ENCODE data around the gene LRRC38. TPM values are rescaled to one million over a fixed set of nuclear protein-coding genes. Genes with fewer than 3 reads are reported as not detected.

LRRC38 gene
- total RNA-seq, 6 donors from 2014 or later: 0.11 TPM; not detected in 5

DNA sequence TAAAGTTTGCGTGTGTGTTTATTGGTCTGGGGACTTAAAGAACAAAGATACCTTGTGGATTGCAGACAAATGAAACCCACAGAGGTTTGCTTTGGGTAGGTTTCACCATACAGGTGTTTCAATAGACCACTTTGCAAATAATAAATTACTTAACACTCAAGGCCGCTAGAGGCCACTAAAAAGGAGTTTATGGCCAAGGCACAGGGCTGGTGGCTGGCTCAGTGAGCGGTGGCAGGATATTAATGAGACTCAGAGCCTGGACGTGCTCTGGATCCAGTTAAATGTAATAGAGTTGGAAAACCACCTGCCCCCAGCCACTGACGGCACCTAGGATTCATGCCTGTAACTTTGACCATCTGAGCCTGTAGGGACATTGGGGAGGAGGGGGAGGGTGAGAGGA is 44.5 kb downstream of the LRRC38 start:
- H3K9me3 ChIP-seq: no peaks in the 10 kb centered on the region
- H3K27ac ChIP-seq: no peak overlapping the region
- 31 to 36% methylated on average over 5 of the region's 5 CpGs for WGBS, 2 donors
- H3K4me1 ChIP-seq: no peaks in the 10 kb centered on the region
- TF ChIP-seq, protein P1, sequence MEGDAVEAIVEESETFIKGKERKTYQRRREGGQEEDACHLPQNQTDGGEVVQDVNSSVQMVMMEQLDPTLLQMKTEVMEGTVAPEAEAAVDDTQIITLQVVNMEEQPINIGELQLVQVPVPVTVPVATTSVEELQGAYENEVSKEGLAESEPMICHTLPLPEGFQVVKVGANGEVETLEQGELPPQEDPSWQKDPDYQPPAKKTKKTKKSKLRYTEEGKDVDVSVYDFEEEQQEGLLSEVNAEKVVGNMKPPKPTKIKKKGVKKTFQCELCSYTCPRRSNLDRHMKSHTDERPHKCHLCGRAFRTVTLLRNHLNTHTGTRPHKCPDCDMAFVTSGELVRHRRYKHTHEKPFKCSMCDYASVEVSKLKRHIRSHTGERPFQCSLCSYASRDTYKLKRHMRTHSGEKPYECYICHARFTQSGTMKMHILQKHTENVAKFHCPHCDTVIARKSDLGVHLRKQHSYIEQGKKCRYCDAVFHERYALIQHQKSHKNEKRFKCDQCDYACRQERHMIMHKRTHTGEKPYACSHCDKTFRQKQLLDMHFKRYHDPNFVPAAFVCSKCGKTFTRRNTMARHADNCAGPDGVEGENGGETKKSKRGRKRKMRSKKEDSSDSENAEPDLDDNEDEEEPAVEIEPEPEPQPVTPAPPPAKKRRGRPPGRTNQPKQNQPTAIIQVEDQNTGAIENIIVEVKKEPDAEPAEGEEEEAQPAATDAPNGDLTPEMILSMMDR (IDR thresholded peaks at IDR 0.05): peak in 1 of 6 experiments; percentile 18
- TF ChIP-seq EP300 (IDR thresholded peaks at IDR 0.05): no peak
- no peak for TF ChIP-seq POLR2A (IDR thresholded peaks at IDR 0.05)
- TF ChIP-seq POLR2AphosphoS5 (IDR thresholded peaks at IDR 0.05): no peak
- ATAC-seq (ENCODE audit: low FRiP score in 2 of 2): no peak
- H3K36me3 ChIP-seq: no peaks in the 10 kb centered on the region
- DNase-seq: no peak
- no peaks in the 10 kb centered on the region for H3K27me3 ChIP-seq
- no peak overlapping the region for H3K4me3 ChIP-seq

DNA sequence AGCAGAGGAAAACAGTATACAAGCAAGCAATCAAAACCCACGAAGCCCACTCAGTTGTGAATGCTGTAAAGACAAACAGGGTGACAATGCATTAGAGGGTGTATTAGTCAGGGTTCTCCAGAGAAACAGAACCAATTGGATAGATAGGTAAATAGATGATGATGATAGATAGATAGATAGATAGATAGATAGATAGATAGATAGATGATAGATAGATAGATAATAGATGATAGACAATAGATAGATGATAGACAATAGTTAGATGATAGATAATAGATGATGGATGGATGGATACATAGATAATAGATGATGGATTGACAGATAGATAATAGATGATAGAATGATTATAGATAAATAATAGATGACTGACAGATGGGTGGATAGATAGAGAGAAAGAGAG is 48.3 kb downstream of the LRRC38 start:
- no peaks in the 10 kb centered on the region for H3K36me3 ChIP-seq
- DNase-seq (no peak), ATAC-seq (ENCODE audit: low FRiP score in 2 of 2) (no peak)
- H3K27ac ChIP-seq: no peak overlapping the region
- no peak overlapping the region for H3K4me3 ChIP-seq
- no peaks in the 10 kb centered on the region for H3K9me3 ChIP-seq
- WGBS, 2 donors: 67 to 71% methylated on average over 1 of the region's 1 CpG
- H3K27me3 ChIP-seq: no peaks in the 10 kb centered on the region
- TF ChIP-seq POLR2A (IDR thresholded peaks at IDR 0.05) (no peak), EP300 (IDR thresholded peaks at IDR 0.05) (no peak), POLR2AphosphoS5 (IDR thresholded peaks at IDR 0.05) (no peak)
- TF ChIP-seq, protein P1 (IDR thresholded peaks at IDR 0.05): no peak
- H3K4me1 ChIP-seq: no peaks in the 10 kb centered on the region

DNA sequence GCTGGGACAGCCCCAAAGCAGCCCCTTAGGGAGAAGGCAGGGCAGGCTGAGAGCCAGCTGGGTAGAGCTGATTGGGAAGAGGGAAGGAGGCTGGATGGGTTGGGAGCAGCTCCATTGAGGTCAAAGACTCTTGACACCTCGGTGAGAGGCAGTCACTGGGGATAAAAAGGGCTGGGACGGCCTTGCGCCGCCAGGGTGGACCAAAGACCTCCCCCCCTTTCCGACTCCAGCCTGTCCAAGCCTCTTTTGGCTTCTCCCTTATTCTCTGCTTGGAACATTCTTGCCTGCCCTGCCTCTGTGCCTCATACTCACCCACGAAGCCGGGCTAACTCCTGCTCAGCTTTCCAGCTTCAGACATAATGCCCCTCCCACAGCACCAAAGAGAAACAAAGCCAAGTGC is 51.1 kb downstream of the LRRC38 start:
- Histone ChIP-seq H3K36me3 (no peaks in the 10 kb centered on the region), H3K27me3 (no peaks in the 10 kb centered on the region), H3K27ac (no peak overlapping the region), H3K9me3 (no peaks in the 10 kb centered on the region), H3K4me1 (no peaks in the 10 kb centered on the region), H3K4me3 (no peak overlapping the region)
- 65 to 66% methylated on average over 7 of the region's 7 CpGs for WGBS, 2 donors
- peak in 1 of 2 donors; percentile 27 for DNase-seq
- no peak for TF ChIP-seq POLR2A (IDR thresholded peaks at IDR 0.05)
- TF ChIP-seq, protein P1 (IDR thresholded peaks at IDR 0.05): no peak
- no peak for TF ChIP-seq EP300 (IDR thresholded peaks at IDR 0.05)
- no peak for TF ChIP-seq POLR2AphosphoS5 (IDR thresholded peaks at IDR 0.05)
- peak in 1 of 2 donors; percentile 41 for ATAC-seq (ENCODE audit: low FRiP score in 2 of 2)

DNA sequence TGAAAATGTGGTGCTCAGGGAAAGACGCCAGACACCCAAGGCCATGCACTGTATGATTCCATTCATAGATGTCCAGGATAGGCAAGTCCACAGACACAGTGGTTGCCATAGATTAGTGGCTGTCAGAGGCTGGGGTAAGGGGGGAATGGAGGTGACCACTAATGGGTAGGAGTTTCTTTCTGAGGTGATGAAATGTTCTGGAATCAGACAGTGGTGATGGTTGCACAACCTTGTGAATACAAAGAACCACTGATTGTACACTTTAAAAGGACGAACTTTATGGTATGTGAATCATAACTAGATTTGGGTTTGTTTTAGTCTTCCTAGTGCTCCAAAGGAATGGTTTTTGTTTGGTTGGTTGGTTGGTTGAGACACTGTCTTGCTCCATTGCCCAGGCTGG is 51.8 kb downstream of the LRRC38 start:
- WGBS, 2 donors: 78 to 85% methylated on average over 2 of the region's 2 CpGs
- no peak for ATAC-seq (ENCODE audit: low FRiP score in 2 of 2)
- Histone ChIP-seq H3K4me3 (no peak overlapping the region), H3K4me1 (no peaks in the 10 kb centered on the region), H3K27ac (no peak overlapping the region), H3K36me3 (no peaks in the 10 kb centered on the region), H3K9me3 (no peaks in the 10 kb centered on the region), H3K27me3 (no peaks in the 10 kb centered on the region)
- TF ChIP-seq EP300 (IDR thresholded peaks at IDR 0.05): no peak
- no peak for TF ChIP-seq POLR2AphosphoS5 (IDR thresholded peaks at IDR 0.05)
- TF ChIP-seq, protein P1 (IDR thresholded peaks at IDR 0.05): no peak
- no peak for TF ChIP-seq POLR2A (IDR thresholded peaks at IDR 0.05)
- no peak for DNase-seq

DNA sequence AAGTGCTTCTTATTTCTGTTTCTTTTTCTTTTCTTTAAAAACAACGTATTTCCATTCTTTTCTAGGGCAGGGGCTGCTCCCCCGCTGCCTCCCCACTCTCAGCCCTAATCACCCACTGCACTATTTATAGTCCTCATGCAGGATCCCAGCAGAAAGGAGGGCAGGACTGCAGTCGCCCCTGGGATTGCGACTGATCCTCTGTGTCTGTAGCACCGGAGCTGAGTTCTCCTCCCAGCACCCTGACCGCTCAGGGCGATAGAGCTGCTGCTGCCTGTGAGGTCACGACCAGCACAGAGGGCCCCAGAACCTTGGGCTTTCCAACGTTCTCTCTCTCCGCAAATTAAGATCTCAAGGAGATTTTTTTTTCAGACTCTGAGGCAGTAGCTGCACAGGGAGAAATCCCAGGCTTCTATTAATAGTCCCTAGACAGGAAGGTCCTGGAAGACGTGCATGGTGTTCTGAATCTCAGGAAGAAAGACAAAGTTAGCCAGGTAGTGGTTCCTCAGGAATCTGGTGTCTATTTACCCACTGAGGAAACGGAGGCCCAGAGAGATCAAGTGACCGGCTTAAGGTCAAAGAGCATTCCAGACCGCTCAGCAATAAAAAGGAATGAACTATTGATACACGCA is 56.8 kb downstream of the LRRC38 start:
- no peaks in the 10 kb centered on the region for H3K36me3 ChIP-seq
- no peaks in the 10 kb centered on the region for H3K4me1 ChIP-seq
- no peak overlapping the region for H3K4me3 ChIP-seq
- H3K27me3 ChIP-seq: no peaks in the 10 kb centered on the region
- DNase-seq (no peak), ATAC-seq (ENCODE audit: low FRiP score in 2 of 2) (no peak)
- 64 to 69% methylated on average over 11 to 15 of the region's 15 CpGs for WGBS, 2 donors
- TF ChIP-seq POLR2A (IDR thresholded peaks at IDR 0.05) (no peak), EP300 (IDR thresholded peaks at IDR 0.05) (no peak), POLR2AphosphoS5 (IDR thresholded peaks at IDR 0.05) (no peak)
- TF ChIP-seq, protein P1 (IDR thresholded peaks at IDR 0.05): no peak
- H3K27ac ChIP-seq: no peak overlapping the region
- no peaks in the 10 kb centered on the region for H3K9me3 ChIP-seq

All from upper lobe of left lung (tissue), 6 donors.